Upper lobe of left lung (tissue), 4 donors: ENCODE data around the gene TPPP.

ENCODE experiments used
- POLR2A ChIP-seq, 4 donors: fragments of 450-650 bp; IDR thresholded peaks; one replicate each; pipeline ENCODE4 v1.5.1; 2016 to 2017; ENCODE audit warnings: antibody characterized with exemption in 4 of 4, mild to moderate bottlenecking in 2 of 4
- TF ChIP-seq, protein P1 (sequence below), 6 experiments: fragments of 450-650 bp in 4 of 6; fragments of 200-600 bp in 2 of 6; sonication (generic) in 2 of 6; IDR thresholded peaks; one replicate each; pipeline ENCODE4 v1.5.1; 2016 to 2019; ENCODE audit warnings: antibody characterized with exemption in 6 of 6

DNA sequence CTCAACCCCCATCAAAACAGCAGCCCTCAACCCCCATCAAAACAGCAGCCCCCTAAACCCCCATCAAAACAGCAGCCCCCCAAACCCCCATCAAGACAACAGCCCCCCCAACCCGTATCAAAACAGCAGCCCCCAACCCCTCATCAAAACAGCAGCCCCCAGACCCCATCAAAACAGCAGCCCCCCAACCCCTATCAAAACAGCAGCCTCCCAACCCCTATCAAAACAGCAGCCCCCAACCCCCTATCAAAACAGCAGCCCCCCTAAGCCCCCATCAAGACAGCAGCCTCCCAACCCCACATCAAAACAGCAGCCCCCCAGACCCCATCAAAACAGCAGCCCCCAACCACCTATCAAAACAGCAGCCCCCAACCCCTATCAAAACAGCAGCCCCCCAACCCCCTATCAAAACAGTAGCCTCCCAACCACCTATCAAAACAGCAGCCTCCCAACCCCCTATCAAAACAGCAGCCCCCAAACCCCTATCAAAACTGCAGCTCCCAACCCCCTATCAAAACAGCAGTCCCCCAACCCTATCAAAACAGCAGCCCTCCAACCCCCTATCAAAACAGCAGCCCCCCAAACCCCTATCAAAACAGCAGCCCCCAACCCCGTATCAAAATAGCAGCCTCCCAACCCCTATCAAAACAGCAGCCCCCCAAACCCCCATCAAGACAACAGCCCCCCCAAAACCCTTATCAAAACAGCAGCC is 1.2 kb downstream of the TPPP start:
- no peak for TF ChIP-seq POLR2A (IDR thresholded peaks at IDR 0.05)
- TF ChIP-seq, protein P1, sequence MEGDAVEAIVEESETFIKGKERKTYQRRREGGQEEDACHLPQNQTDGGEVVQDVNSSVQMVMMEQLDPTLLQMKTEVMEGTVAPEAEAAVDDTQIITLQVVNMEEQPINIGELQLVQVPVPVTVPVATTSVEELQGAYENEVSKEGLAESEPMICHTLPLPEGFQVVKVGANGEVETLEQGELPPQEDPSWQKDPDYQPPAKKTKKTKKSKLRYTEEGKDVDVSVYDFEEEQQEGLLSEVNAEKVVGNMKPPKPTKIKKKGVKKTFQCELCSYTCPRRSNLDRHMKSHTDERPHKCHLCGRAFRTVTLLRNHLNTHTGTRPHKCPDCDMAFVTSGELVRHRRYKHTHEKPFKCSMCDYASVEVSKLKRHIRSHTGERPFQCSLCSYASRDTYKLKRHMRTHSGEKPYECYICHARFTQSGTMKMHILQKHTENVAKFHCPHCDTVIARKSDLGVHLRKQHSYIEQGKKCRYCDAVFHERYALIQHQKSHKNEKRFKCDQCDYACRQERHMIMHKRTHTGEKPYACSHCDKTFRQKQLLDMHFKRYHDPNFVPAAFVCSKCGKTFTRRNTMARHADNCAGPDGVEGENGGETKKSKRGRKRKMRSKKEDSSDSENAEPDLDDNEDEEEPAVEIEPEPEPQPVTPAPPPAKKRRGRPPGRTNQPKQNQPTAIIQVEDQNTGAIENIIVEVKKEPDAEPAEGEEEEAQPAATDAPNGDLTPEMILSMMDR (IDR thresholded peaks at IDR 0.05) = no peak
